ENCODE data around the gene APOH.

APOH gene

GRCh38 chr17:66235377-66235994, 6.3 kb upstream of the APOH start:
- DNase-seq (ENCODE audit: low spot score): no peak

- no peak for DNase-seq (ENCODE audit: low spot score)
These were observed 5.4 kb upstream of the APOH start for GRCh38 chr17:66234611-66235010.

GRCh38 chr17:66233023-66233753, 4.0 kb upstream of the APOH start:
- DNase-seq (ENCODE audit: low spot score): no peak

- no peak for DNase-seq (ENCODE audit: low spot score)
These were observed 1.8 kb upstream of the APOH start for GRCh38 chr17:66230922-66231591.

- DNase-seq (ENCODE audit: low spot score): no peak
These were observed 746 bp upstream of the APOH start for GRCh38 chr17:66229783-66230538.

- no peak for DNase-seq (ENCODE audit: low spot score)
These were observed 1.8 kb downstream of the APOH start for GRCh38 chr17:66227212-66228045.

- DNase-seq (ENCODE audit: low spot score): no peak
These were observed 6.3 kb downstream of the APOH start for GRCh38 chr17:66222798-66223350.

GRCh38 chr17:66221755-66222530, 7.3 kb downstream of the APOH start:
- DNase-seq (ENCODE audit: low spot score): no peak

GRCh38 chr17:66221343-66221742, 7.9 kb downstream of the APOH start:
- DNase-seq (ENCODE audit: low spot score): no peak

- no peak for DNase-seq (ENCODE audit: low spot score)
These were observed 9.0 kb downstream of the APOH start for GRCh38 chr17:66220079-66220835.

GRCh38 chr17:66215529-66215911, 13.7 kb downstream of the APOH start:
- no peak for DNase-seq (ENCODE audit: low spot score)

GRCh38 chr17:66214884-66215528, 14.2 kb downstream of the APOH start:
- no peak for DNase-seq (ENCODE audit: low spot score)

- DNase-seq (ENCODE audit: low spot score): no peak
These were observed 18.0 kb downstream of the APOH start for GRCh38 chr17:66211047-66211810.

GRCh38 chr17:66210208-66210574, 19.0 kb downstream of the APOH start:
- no peak for DNase-seq (ENCODE audit: low spot score)

GRCh38 chr17:66207936-66208335, 21.3 kb downstream of the APOH start:
- DNase-seq (ENCODE audit: low spot score): no peak

GRCh38 chr17:66203274-66204015, 25.8 kb downstream of the APOH start:
- no peak for DNase-seq (ENCODE audit: low spot score)

GRCh38 chr17:66200685-66201092, 28.5 kb downstream of the APOH start:
- DNase-seq (ENCODE audit: low spot score): peak; percentile 65

- no peak for DNase-seq (ENCODE audit: low spot score)
These were observed 31.0 kb downstream of the APOH start for GRCh38 chr17:66198242-66198641.
